ENCODE measurements around the gene FGFR2.

The FGFR2 gene

DNA sequence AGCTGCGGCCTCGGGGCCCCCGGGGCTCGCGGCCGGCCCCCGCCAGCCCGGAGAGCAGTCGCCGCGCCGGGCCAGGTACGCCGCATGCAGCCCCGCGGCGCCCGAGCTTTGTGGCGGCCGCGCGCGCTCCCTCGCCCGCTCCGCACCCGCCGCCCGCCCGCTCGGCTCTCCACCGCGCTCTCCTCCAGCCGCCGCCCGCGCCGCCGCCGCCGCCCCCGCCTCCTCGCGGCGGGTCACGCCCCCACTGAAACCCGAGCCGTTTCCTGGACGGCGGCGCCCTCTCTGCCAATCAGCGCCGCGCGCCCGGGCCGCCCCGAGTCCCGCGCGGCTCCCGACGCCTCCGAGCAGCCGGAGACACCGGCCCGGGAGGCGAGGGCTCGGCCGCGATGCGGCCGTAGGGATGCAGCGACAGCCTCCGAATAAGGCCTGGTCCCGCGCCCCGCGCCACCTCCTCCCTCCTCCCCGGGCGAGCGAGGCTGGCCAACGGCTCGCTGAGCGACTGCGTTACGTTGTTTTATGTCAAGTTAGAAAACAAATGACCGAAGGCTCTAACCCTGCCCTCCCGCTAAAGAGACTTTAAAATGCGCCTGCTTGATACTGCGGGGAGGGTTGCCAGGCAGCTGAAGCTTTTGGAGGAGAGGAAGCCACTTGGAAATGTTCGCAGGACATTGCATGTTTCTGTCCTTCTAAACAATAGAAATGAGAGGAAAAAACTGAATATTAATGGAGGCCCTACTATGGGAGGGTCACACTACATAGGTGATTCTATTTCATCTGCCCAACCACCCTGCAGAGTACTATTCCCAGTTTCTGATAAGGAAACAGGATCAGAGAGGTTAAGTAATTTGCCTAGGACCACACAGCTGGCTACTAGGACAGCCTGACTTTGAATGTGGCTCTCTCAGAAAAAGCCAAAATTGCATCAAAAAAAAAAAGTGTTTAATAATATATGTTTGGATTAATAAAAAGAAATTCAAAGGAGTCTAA lies at the start of gene FGFR2:
Gene FGFR2, minus strand, starts transcription at position 182 of the 987 bp plus-strand sequence. CDS start 4,627 bp downstream, outside the sequence.
- peak; percentile 58 for DNase-seq

- DNase-seq: no peak
Observed at GRCh38 chr10:121647401-121647800, 49.2 kb upstream of the FGFR2 start.

DNA sequence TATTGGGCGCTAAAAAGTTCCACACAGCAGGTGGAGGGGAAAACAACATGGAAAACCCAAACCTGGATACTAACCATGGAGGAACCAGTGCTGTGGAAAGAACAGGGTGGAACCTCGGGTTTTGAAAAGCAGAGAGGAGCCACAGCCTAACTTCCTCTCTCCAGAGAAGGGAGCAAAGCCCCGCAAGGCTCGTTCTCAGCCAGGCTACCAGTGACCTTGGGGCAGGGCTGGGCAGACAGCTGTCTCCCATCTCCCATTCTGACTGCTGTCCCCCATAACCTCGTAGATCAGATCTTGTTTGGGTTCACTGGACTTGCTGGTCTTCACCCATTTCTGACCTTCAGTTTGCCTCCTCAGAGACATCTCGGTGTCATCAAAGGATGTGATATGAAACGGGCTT lies 47.5 kb upstream of the FGFR2 start:
- DNase-seq: no peak

GRCh38 chr10:121644501-121644900 lies 46.3 kb upstream of the FGFR2 start:
- no peak for DNase-seq

DNA sequence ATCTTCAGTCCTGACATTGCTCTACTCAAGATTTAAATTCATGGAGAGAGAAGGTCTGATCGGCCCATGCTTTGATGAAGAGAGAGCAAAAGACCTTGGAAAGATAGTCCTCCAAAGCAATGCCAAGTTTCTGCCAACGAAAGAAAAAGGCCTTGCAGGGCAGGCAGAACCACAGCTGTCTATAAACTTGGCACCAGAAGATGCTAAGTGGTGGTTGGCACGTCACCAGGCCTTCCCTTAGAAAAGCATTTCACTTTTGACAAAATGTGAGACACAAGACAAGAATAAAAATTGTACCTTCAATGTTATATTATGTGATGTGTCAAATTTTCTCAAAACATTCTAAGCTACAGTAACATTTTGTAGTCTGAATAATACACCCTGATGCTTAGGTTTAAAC lies 42.0 kb upstream of the FGFR2 start:
- DNase-seq: no peak

DNA sequence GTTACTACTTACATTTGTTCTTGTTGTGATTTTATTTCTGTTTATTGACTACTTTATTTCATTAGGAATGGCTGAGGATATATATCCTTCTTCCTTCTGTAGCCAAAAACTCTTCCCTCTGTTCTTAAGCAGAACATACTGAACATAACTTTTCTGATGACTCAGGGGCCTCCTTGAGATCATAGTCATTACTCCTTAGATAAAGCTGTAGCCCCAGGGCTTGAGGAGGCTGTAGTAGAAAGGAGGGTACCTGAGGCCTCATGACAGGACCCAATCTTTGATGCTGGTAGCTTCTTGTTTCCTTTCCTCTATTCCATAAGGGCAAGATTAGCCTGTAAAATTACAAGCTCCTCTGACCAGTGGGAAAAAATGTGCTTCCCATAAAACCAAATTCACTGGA lies 41.2 kb upstream of the FGFR2 start:
- no peak for DNase-seq

- no peak for DNase-seq
Observed at GRCh38 chr10:121637437-121637836, 39.2 kb upstream of the FGFR2 start.

GRCh38 chr10:121633056-121633455 lies 34.8 kb upstream of the FGFR2 start:
- no peak for DNase-seq

GRCh38 chr10:121631365-121632029 lies 33.3 kb upstream of the FGFR2 start:
- no peak for DNase-seq

DNA sequence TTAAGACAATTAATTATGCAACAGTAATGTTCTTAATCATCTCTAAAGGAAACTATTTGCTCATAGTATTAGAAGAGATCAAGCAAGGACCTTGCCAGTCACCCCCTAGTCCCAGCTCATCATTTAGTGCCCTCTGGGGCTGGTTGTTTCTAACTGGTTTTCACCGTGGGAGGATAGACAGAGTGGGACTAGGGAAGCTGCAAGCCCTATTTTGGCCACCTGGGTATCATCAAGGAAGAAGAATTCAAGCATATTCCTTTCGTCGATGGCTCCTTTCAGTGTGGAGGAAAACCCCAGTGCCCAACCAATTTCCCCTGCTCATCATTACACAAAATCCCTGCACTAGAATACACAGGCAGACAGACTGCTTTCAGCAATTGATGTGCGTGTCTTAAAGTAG lies 30.6 kb upstream of the FGFR2 start:
- no peak for DNase-seq

DNA sequence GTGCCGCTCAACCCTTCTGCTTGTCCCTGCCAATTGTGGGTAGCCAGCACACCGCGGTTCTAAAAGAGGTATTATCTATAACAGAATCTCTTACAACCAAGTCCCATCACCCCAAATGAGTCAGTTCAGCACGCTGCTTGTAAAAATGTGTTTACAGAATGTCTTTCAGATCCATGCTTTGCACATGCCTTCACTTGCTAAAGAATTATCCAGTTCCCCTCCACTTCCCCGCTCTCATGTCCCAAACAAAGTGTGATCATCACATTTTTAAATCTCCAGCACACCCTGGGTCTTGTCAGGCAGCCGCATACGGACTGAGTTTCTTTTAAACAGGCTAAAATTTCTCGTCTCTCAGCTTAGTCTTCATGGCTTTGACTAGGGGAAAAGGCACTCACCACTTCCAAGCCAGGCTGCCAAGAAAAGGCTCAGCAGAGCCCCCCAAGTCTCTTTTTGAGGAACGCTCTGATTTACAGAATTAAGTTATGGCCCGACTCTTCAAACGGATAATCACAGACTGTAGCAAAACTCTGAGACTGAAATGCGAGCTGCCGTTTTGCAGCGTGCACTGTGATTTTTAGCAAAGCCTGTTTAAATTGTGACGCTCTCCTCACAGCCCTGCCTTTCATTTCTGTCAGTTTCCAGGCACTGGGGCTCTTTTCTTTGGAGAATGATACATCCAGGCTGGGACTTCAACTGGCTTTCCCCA lies 29.8 kb upstream of the FGFR2 start:
- no peak for DNase-seq

DNA sequence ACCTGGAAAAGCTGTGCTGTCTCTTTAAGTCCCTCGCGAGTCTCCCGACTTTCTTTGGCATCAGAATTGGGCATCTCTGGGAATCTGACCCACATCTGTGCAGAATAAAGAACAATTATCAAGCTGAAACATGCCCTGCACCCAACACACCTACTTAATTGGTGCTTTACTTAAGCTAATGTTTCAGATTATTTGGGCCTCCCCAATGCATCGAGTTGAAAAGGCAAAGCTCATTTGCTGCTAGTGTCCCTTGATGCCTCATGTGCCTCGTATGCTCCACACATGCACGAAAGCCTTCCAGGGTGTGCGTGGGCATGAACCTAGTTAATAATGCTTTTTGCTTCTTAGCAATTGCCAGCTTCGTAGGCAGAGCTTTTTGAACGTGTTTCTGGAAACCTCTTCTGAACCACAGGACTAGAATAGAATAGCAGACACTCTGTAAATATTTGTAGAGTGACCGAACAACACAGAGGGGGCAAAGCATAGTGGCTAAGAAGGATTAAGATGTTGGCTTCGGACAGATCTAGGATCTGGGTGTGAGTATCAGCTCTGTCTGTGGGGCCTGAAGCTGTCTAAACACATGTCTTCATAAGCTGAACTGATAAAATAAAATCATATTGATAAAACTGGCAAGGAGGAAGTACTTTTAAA lies 26.7 kb upstream of the FGFR2 start:
- no peak for DNase-seq

DNA sequence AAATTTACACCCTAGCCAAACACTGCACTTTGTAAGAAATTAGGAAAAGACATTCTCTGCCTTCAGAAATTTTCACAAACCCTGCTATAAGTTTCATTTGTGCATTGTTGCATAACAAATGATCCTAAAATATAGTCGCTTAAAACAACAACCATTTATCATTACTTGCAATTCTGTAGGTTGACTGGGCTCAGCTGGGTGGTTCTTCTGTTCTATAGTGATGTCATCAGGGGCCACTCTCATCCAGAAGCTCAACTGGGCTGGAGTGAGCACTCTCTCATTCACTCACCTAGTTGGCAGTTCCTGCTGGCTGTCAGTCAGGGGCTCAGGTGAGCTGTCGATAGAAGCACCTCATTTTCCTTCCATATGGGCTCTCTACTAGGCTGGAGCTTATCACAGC lies 20.7 kb upstream of the FGFR2 start:
- DNase-seq: no peak

DNA sequence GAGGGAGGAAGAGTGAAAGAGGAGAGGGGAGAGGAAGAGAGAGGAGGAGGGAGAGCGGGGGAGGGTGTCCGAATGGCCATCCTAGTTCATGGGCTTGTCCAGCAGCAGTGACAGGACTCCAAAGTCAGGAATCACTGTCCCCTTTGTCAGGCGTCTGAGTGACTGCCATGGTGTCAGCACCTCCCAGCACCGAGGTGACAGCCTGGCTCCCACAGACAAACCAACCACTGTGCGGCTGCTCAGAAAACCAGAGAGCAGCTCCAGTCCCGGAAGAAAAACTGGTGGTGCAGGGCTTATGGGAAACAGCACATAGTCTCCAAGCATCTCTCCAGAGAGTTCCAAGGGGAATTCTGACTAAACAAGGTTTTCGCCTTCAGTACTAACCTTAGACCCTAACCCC lies 18.9 kb upstream of the FGFR2 start:
- DNase-seq: no peak

DNA sequence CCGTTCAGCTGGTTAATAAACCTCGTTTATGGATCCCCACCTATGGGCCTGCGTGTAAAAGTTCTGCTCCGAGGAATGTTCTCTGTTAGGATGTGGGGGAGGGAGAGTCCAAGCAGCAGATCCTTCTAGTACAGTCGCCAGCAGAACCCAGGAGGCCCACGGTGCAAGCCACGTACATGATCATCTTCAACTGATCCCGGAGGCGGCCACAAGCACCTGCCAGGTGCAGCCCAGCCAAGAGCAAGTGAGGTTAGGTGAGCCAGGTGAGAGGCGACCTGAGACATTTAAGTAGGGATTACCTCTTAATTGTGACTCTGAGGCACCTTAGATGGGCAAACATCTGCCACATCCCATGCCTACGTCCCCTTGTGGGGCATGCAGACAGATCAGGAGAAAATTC lies 18.0 kb upstream of the FGFR2 start:
- no peak for DNase-seq

DNA sequence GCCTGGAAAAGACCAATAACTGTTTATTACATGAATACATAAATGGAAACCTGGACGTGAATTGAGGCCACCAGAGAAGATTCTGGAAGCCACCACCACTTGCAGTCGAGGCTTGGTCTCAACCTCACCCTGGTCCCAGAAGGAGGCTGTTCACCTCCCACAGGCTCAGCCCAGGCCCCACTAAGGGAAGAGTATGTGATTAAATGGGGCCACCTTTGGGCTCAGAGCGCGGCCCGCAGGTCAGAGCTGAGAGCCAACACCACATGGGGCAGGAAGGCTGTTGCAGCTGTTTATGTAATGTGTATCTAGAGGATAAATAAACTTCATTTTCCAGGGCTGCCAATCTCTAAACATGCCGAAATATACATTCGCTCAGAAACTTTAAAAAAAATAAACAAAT lies 17.6 kb upstream of the FGFR2 start:
- DNase-seq: no peak

- no peak for DNase-seq
Observed at GRCh38 chr10:121615435-121615793, 17.2 kb upstream of the FGFR2 start.

- no peak for DNase-seq
Observed at GRCh38 chr10:121614613-121615434, 16.6 kb upstream of the FGFR2 start.

DNA sequence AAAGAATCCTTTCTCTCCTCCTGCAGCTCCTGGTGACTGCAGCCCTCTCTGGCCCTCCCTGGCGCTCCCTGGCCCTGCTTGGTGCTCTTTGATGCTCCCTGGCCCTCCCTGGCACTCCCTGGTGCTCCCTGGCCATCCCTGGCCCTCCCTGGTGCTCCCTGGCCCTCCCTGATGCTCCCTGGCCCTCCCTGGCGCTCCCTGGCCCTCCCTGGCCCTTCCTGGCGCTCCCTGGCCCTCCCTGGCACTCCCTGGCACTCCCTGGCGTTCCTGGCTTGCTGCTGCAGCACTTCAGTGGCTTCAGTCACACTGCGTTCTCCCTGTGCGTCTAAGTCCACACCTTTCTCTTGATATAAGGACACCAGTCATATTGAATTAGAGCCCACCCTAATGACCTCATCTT lies 15.2 kb upstream of the FGFR2 start:
- DNase-seq: no peak

DNA sequence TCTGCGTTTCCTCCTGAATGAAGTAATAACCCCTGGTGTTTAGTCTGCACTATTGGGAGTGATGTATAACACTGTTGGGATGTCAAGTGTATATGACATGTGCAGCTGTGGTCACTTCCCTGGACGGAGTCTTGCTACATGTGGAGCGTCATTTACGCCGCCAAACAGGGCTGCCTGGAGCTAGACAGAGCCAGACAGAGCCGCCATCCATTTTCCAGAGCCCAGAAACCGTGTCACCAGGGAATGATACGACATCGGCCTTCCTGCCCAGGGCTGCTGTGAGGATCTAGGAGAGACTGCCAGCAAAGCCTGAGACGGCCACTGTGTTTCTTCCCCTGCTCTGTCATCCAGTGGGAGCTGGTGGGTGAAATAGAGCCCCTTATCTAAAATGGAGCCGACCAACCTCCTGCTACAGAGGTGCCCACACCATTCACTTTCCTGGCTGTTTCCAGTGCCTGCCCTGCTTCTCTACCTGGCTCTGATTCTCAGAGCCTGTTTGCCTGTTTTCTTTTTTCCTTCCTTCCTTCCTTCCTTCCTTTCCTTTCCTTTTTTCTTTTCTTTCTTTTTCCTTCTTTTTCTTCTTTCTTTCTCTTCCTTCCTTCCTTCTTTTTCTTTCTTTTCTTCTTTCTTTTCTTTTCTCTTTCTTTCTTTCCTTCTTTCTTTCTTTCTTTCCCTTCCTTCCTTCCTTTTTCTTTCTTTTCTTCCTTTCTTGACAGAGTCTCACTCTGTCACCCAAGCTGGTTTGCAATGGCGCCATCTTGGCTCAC lies 13.3 kb upstream of the FGFR2 start:
- no peak for DNase-seq

GRCh38 chr10:121610798-121611323 lies 12.6 kb upstream of the FGFR2 start:
- DNase-seq: no peak

Data from activated CD4-positive, alpha-beta T cell treated with anti-CD3 and anti-CD28 coated beads, Interleukin-2, Interleukin-6, amounts not matched to agents 100 ng/mL and 50 ng/mL, durations not matched to agents 16 hours and 8 hours (primary cell).